Uterus (tissue), 4 donors: Measurements from ENCODE around the gene MALL. TPM values are rescaled to one million over a fixed set of nuclear protein-coding genes. Genes with fewer than 3 reads are reported as not detected.
"Not testable (repeated sequence)": the region's sequence is repeated elsewhere in the genome, so short reads cannot be mapped to it uniquely, and the experiment has no call there.

ENCODE experiments used
- DNase-seq, 2 donors: peaks; one replicate each; pipeline ENCODE4 v3.0.0-alpha.2; 2019 to 2020
- H3K27ac ChIP-seq, 2 donors: fragments of 200-600 bp; sonication (generic); 1 replicate in 1 of 2; 2 replicates in 1 of 2; pipeline ENCODE4 v1.5.1; 2016 to 2018
- H3K27me3 ChIP-seq, 2 donors: fragments of 200-600 bp; sonication (generic); one replicate each; pipeline ENCODE4 v1.5.1; 2018 to 2019; ENCODE audit warnings: control low read depth in 1 of 2
- H3K36me3 ChIP-seq, 2 donors: fragments of 200-600 bp; sonication (generic); one replicate each; pipeline ENCODE4 v1.5.1; 2019; ENCODE audit warnings: control low read depth in 1 of 2
- H3K4me1 ChIP-seq, 2 donors: fragments of 200-600 bp; sonication (generic); one replicate each; pipeline ENCODE4 v1.5.1; 2018 to 2019; ENCODE audit warnings: control low read depth in 1 of 2
- H3K4me3 ChIP-seq, 2 donors: fragments of 200-600 bp; sonication (generic); 1 replicate in 1 of 2; 2 replicates in 1 of 2; pipeline ENCODE4 v1.5.1; 2018 to 2019; ENCODE audit warnings: mild to moderate bottlenecking in 1 of 2
- H3K9me3 ChIP-seq, 2 donors: fragments of 200-600 bp; sonication (generic); one replicate each; pipeline ENCODE4 v1.5.1; 2019; ENCODE audit warnings: control low read depth in 1 of 2
- CTCF ChIP-seq, 4 experiments: fragments of 200-600 bp in 2 of 4; fragments of 450-650 bp in 2 of 4; sonication (generic) in 2 of 4; IDR thresholded peaks; one replicate each; pipeline ENCODE4 v1.5.1; 2016 to 2019; ENCODE audit warnings: antibody characterized with exemption in 4 of 4, mild to moderate bottlenecking in 2 of 4, moderate library complexity in 1 of 4
- POLR2A ChIP-seq, 2 donors: fragments of 450-650 bp; IDR thresholded peaks; one replicate each; pipeline ENCODE4 v1.6.1; 2016; ENCODE audit warnings: antibody characterized with exemption in 2 of 2, mild to moderate bottlenecking in 1 of 2, moderate library complexity in 1 of 2
- intact Hi-C: fragments of 100-400 bp; cut with DNase I; formaldehyde crosslinking; loops from one replicate; pipeline ENCODE4 v1.15.1; 2023; ENCODE audit warnings: low total_unique reads
- total RNA-seq, 4 donors: library from RNA; depleted of rRNA in 3 of 4; stranded (reverse); fragments of >200 nt in 3 of 4; gene quantifications; one replicate each; pipeline versions ENCODE4 v1.1.0 to v1.2.4, GENCODE V29; 2014 to 2023
- donor health status: DM: yes; HTN: yes; CAD: no.

Gene MALL
- total RNA-seq, 4 donors from 2014 or later: 0.59 to 46.4 (median 16.4) TPM

- DNase-seq: no peak
- peaks cover 5 to 10% of the 10 kb centered on the region in 2 donors for H3K27me3 ChIP-seq
- intact Hi-C loops: no loop called here
- H3K4me1 ChIP-seq: peaks cover 0 to 9% of the 10 kb centered on the region in 2 donors
- no peaks in the 10 kb centered on the region for H3K36me3 ChIP-seq
- TF ChIP-seq CTCF (IDR thresholded peaks at IDR 0.05) (no peak), POLR2A (IDR thresholded peaks at IDR 0.05) (no peak)
- peak overlapping the region; percentile 1 to 39 for H3K27ac ChIP-seq
- H3K4me3 ChIP-seq: no peak overlapping the region
- no peaks in the 10 kb centered on the region for H3K9me3 ChIP-seq
Measured at GRCh38 chr2:110120171-110121051, 4.8 kb upstream of the MALL start.

DNA sequence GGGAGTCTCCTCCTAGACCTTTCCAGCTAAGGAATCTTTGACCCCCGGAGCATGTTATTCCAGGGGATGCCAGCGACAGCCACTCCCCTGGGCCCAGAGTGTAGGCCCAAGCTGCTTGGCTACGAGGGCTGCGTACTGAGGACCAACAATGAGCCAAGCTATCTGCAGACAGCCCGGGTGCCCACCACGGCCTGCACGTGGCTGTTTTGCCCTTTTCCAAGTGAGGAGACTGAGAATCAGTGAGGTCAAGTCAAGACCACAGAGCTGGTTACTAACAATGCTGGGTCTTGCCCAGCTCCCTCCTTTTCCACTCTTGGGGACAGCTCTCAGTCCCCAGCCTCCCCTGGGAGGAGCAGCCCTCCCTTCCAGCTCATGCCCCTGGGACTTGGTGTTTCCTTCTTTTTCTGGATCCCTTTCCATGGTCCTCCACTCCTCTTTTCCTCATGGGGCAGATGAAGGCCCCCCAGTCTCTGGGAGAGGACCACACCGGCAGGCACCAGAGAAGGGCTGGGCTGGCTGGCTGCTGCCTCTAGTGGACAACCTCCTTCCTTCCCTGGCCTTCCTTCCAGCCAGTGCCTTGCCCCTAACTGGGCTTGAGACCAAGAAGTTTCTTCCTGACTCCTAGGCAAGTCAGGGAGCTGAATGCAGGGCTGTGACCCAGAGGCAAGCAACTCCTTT, 550 bp upstream of the MALL start:
- H3K27ac ChIP-seq: peak overlapping the region; percentile 54 to 59
- no peaks in the 10 kb centered on the region for H3K36me3 ChIP-seq
- H3K27me3 ChIP-seq: peaks cover 5 to 18% of the 10 kb centered on the region in 2 donors
- TF ChIP-seq POLR2A (IDR thresholded peaks at IDR 0.05) (no peak), CTCF (IDR thresholded peaks at IDR 0.05) (peak in 3 of 4 experiments; percentile 24 to 39 (median 32))
- peaks cover 0 to 10% of the 10 kb centered on the region in 2 donors for H3K4me1 ChIP-seq
- no peak for DNase-seq
- no peaks in the 10 kb centered on the region for H3K9me3 ChIP-seq
- H3K4me3 ChIP-seq: no peak overlapping the region
- intact Hi-C loops: no loop called here

GRCh38 chr2:110114831-110115255, 779 bp downstream of the MALL start:
- intact Hi-C loops: no loop called here
- Histone ChIP-seq H3K27ac (peak overlapping the region; percentile 54 to 59), H3K4me1 (peaks cover 0 to 10% of the 10 kb centered on the region in 2 donors), H3K9me3 (no peaks in the 10 kb centered on the region), H3K27me3 (peaks cover 5 to 18% of the 10 kb centered on the region in 2 donors), H3K4me3 (peak overlapping the region in 1 of 2 donors; percentile 17), H3K36me3 (no peaks in the 10 kb centered on the region)
- DNase-seq: no peak
- TF ChIP-seq CTCF (IDR thresholded peaks at IDR 0.05) (no peak), POLR2A (IDR thresholded peaks at IDR 0.05) (no peak)

DNA sequence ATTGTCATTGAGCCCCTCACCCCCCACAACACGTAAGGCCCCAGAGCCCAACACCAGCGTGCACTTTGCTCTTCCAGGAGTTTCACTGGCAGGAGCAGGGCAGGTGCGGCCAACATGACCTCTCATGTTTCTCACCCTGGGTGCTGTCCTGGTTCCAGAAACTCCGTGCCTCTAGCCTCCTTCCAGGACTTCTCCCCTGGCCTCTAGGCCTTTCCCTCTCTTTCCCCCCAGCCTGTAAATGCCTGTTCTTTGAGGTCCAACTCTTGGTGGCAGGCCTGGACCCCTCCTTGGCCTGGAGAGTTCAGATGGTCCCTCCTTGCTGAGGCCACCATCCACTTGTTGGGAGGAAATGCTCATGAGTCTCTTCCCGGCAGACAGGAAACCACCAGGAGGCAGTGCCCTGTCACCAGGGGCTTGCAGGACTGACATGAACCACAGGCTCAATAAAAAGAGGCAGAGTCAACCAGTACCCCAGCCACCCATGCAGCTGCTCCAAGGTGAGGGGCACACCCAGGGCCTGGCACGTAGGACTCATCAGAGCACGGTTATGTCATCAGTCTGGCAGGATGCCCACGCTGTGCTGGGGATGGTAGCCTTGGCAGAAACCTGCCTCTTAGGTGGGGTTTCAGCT, 1.5 kb downstream of the MALL start:
- DNase-seq: no peak
- TF ChIP-seq POLR2A (IDR thresholded peaks at IDR 0.05): no peak
- TF ChIP-seq CTCF (IDR thresholded peaks at IDR 0.05): no peak
- Histone ChIP-seq H3K27ac (peak overlapping the region; percentile 40 to 54), H3K4me3 (no peak overlapping the region), H3K4me1 (peaks cover 0 to 10% of the 10 kb centered on the region in 2 donors), H3K36me3 (no peaks in the 10 kb centered on the region), H3K27me3 (peaks cover 5 to 18% of the 10 kb centered on the region in 2 donors), H3K9me3 (no peaks in the 10 kb centered on the region)
- intact Hi-C loops: no loop called here

DNA sequence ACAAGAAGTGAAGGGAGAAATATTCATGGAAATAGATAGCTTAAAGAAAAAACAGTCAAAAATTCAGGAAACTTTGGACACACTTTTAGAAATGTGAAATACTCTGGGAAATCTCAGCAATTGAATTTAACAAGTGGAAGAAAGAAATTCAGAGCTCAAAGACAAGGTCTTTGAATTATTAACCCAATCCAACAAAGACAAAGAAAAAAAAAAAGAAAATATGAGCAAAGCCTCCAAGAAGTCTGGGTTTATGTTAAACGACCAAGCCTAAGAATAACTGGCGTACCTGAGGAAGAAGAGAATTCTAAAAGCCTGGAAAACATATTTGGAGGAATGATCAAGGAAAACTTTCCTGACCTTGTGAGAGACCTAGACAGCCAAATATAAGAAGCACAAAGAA, 7.3 kb downstream of the MALL start:
- H3K4me3 ChIP-seq, H3K9me3 ChIP-seq, H3K27me3 ChIP-seq, H3K4me1 ChIP-seq, intact Hi-C loops, H3K36me3 ChIP-seq, DNase-seq, H3K27ac ChIP-seq: not testable (repeated sequence)
